Stimulated activated CD4-positive, alpha-beta T cell treated with anti-CD3 and anti-CD28 coated beads, Interleukin-12 subunit alpha, Interleukin-12 subunit beta, amount 100 ng/mL, for 4 hours (primary cell): ENCODE data around the gene SKAP1.
"Not testable (repeated sequence)": the region's sequence is repeated elsewhere in the genome, so short reads cannot be mapped to it uniquely, and the experiment has no call there.

Experiments
- DNase-seq: peaks from one replicate; pipeline ENCODE4 v3.0.0-alpha.2; 2020

Gene SKAP1

GRCh38 chr17:48429638-48430586 is at the start of gene SKAP1:
TSS of gene SKAP1 (minus strand) at chr17:48430214.
- peak; percentile 70 for DNase-seq

GRCh38 chr17:48479014-48479402 is 49.0 kb upstream of the SKAP1 start:
- no peak for DNase-seq

- DNase-seq = no peak
Observed at GRCh38 chr17:48478224-48479013, 48.4 kb upstream of the SKAP1 start.

GRCh38 chr17:48477221-48477620 is 47.2 kb upstream of the SKAP1 start:
- DNase-seq = no peak

- DNase-seq = no peak
Observed at GRCh38 chr17:48472411-48473281, 42.6 kb upstream of the SKAP1 start.

- DNase-seq = no peak
Observed at GRCh38 chr17:48471817-48472410, 41.9 kb upstream of the SKAP1 start.

GRCh38 chr17:48470388-48471034 is 40.5 kb upstream of the SKAP1 start:
- DNase-seq = no peak

GRCh38 chr17:48469227-48469626 is 39.2 kb upstream of the SKAP1 start:
- DNase-seq = no peak

GRCh38 chr17:48468299-48468698 is 38.3 kb upstream of the SKAP1 start:
- no peak for DNase-seq

- no peak for DNase-seq
Observed at GRCh38 chr17:48465884-48466283, 35.9 kb upstream of the SKAP1 start.

- no peak for DNase-seq
Observed at GRCh38 chr17:48463526-48463925, 33.5 kb upstream of the SKAP1 start.

- no peak for DNase-seq
Observed at GRCh38 chr17:48462946-48463345, 32.9 kb upstream of the SKAP1 start.

GRCh38 chr17:48460052-48460451 is 30.0 kb upstream of the SKAP1 start:
- no peak for DNase-seq

- no peak for DNase-seq
Observed at GRCh38 chr17:48459070-48459844, 29.2 kb upstream of the SKAP1 start.

GRCh38 chr17:48457080-48457836 is 27.2 kb upstream of the SKAP1 start:
- DNase-seq = peak; percentile 66

- DNase-seq = no peak
Observed at GRCh38 chr17:48456589-48456988, 26.6 kb upstream of the SKAP1 start.

GRCh38 chr17:48455791-48456190 is 25.8 kb upstream of the SKAP1 start:
- no peak for DNase-seq

GRCh38 chr17:48453447-48453846 is 23.4 kb upstream of the SKAP1 start:
- no peak for DNase-seq

GRCh38 chr17:48451489-48451888 is 21.5 kb upstream of the SKAP1 start:
- no peak for DNase-seq

- not testable (repeated sequence) for DNase-seq
Observed at GRCh38 chr17:48449335-48449734, 19.3 kb upstream of the SKAP1 start.
